ENCODE results near the gene SLC6A6. TPM values are rescaled to one million over a fixed set of nuclear protein-coding genes. Genes with fewer than 3 reads are reported as not detected.

The SLC6A6 gene
- total and polyA plus RNA-seq, 2 experiments from 2014 or later, result 27.5 to 150 TPM

GRCh38 chr3:14496351-14496750 is 93.9 kb downstream of the SLC6A6 start:
- Mint-ChIP-seq H3K27ac (no peak overlapping the region), H3K36me3 (ENCODE audit: low read depth) (no peaks in the 10 kb centered on the region), H3K4me3 (no peak overlapping the region), H3K4me1 (peaks cover 2% of the 10 kb centered on the region; the same call in 2 of the 3 replicates), H3K27me3 (ENCODE audit: insufficient read depth, low read depth, poor library complexity) (peaks cover 13% of the 10 kb centered on the region), H3K9me3 (no peaks in the 10 kb centered on the region)
- Histone ChIP-seq H3K9me2 (ENCODE audit: insufficient read depth) (no peaks in the 10 kb centered on the region), H3K27ac (ENCODE audit: low read depth) (no peak overlapping the region), H3K4me1 (ENCODE audit: insufficient read depth) (no peaks in the 10 kb centered on the region), H4K20me1 (replicated peaks; ENCODE audit: insufficient read depth) (no peaks in the 10 kb centered on the region), H3K4me3 (no peak overlapping the region), H3K27me3 (ENCODE audit: insufficient read depth) (no peaks in the 10 kb centered on the region), H3K79me2 (replicated peaks; ENCODE audit: insufficient read depth) (no peaks in the 10 kb centered on the region), H2AFZ (no peak overlapping the region), H3K36me3 (ENCODE audit: insufficient read depth) (no peaks in the 10 kb centered on the region), H3K4me2 (no peak overlapping the region), H3F3A (replicated peaks; ENCODE audit: low read depth) (no peaks in the 10 kb centered on the region)
- ATAC-seq, result no peak
- no peak for TF ChIP-seq ZNF114 (CRISPR knock-in tag; IDR thresholded peaks at IDR 0.05)
- no peak for TF ChIP-seq EZH2 (IDR thresholded peaks at IDR 0.05; ENCODE audit: low read depth, unreplicated experiment)
- TF ChIP-seq POLR2AphosphoS5 (IDR thresholded peaks at IDR 0.05; ENCODE audit: low read depth), result no peak
- TF ChIP-seq, protein P1, sequence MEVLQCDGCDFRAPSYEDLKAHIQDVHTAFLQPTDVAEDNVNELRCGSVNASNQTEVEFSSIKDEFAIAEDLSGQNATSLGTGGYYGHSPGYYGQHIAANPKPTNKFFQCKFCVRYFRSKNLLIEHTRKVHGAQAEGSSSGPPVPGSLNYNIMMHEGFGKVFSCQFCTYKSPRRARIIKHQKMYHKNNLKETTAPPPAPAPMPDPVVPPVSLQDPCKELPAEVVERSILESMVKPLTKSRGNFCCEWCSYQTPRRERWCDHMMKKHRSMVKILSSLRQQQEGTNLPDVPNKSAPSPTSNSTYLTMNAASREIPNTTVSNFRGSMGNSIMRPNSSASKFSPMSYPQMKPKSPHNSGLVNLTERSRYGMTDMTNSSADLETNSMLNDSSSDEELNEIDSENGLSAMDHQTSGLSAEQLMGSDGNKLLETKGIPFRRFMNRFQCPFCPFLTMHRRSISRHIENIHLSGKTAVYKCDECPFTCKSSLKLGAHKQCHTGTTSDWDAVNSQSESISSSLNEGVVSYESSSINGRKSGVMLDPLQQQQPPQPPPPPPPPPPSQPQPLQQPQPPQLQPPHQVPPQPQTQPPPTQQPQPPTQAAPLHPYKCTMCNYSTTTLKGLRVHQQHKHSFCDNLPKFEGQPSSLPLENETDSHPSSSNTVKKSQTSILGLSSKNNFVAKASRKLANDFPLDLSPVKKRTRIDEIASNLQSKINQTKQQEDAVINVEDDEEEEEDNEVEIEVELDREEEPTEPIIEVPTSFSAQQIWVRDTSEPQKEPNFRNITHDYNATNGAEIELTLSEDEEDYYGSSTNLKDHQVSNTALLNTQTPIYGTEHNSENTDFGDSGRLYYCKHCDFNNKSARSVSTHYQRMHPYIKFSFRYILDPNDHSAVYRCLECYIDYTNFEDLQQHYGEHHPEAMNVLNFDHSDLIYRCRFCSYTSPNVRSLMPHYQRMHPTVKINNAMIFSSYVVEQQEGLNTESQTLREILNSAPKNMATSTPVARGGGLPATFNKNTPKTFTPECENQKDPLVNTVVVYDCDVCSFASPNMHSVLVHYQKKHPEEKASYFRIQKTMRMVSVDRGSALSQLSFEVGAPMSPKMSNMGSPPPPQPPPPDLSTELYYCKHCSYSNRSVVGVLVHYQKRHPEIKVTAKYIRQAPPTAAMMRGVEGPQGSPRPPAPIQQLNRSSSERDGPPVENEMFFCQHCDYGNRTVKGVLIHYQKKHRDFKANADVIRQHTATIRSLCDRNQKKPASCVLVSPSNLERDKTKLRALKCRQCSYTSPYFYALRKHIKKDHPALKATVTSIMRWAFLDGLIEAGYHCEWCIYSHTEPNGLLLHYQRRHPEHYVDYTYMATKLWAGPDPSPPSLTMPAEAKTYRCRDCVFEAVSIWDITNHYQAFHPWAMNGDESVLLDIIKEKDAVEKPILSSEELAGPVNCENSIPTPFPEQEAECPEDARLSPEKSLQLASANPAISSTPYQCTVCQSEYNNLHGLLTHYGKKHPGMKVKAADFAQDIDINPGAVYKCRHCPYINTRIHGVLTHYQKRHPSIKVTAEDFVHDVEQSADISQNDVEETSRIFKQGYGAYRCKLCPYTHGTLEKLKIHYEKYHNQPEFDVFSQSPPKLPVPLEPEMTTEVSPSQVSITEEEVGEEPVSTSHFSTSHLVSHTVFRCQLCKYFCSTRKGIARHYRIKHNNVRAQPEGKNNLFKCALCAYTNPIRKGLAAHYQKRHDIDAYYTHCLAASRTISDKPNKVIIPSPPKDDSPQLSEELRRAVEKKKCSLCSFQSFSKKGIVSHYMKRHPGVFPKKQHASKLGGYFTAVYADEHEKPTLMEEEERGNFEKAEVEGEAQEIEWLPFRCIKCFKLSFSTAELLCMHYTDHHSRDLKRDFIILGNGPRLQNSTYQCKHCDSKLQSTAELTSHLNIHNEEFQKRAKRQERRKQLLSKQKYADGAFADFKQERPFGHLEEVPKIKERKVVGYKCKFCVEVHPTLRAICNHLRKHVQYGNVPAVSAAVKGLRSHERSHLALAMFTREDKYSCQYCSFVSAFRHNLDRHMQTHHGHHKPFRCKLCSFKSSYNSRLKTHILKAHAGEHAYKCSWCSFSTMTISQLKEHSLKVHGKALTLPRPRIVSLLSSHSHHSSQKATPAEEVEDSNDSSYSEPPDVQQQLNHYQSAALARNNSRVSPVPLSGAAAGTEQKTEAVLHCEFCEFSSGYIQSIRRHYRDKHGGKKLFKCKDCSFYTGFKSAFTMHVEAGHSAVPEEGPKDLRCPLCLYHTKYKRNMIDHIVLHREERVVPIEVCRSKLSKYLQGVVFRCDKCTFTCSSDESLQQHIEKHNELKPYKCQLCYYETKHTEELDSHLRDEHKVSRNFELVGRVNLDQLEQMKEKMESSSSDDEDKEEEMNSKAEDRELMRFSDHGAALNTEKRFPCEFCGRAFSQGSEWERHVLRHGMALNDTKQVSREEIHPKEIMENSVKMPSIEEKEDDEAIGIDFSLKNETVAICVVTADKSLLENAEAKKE (CRISPR knock-in tag; IDR thresholded peaks at IDR 0.05), result no peak
- TF ChIP-seq STAT1 (IDR thresholded peaks at IDR 0.05; ENCODE audit: unreplicated experiment), result no peak
- no peak for TF ChIP-seq ZNF331 (CRISPR knock-in tag; IDR thresholded peaks at IDR 0.05; ENCODE audit: low read depth)
- TF ChIP-seq, protein P2, sequence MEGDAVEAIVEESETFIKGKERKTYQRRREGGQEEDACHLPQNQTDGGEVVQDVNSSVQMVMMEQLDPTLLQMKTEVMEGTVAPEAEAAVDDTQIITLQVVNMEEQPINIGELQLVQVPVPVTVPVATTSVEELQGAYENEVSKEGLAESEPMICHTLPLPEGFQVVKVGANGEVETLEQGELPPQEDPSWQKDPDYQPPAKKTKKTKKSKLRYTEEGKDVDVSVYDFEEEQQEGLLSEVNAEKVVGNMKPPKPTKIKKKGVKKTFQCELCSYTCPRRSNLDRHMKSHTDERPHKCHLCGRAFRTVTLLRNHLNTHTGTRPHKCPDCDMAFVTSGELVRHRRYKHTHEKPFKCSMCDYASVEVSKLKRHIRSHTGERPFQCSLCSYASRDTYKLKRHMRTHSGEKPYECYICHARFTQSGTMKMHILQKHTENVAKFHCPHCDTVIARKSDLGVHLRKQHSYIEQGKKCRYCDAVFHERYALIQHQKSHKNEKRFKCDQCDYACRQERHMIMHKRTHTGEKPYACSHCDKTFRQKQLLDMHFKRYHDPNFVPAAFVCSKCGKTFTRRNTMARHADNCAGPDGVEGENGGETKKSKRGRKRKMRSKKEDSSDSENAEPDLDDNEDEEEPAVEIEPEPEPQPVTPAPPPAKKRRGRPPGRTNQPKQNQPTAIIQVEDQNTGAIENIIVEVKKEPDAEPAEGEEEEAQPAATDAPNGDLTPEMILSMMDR (conservative IDR thresholded peaks at IDR 0.05; ENCODE audit: low read depth in 2 of 2), result no peak
- TF ChIP-seq, protein P3, sequence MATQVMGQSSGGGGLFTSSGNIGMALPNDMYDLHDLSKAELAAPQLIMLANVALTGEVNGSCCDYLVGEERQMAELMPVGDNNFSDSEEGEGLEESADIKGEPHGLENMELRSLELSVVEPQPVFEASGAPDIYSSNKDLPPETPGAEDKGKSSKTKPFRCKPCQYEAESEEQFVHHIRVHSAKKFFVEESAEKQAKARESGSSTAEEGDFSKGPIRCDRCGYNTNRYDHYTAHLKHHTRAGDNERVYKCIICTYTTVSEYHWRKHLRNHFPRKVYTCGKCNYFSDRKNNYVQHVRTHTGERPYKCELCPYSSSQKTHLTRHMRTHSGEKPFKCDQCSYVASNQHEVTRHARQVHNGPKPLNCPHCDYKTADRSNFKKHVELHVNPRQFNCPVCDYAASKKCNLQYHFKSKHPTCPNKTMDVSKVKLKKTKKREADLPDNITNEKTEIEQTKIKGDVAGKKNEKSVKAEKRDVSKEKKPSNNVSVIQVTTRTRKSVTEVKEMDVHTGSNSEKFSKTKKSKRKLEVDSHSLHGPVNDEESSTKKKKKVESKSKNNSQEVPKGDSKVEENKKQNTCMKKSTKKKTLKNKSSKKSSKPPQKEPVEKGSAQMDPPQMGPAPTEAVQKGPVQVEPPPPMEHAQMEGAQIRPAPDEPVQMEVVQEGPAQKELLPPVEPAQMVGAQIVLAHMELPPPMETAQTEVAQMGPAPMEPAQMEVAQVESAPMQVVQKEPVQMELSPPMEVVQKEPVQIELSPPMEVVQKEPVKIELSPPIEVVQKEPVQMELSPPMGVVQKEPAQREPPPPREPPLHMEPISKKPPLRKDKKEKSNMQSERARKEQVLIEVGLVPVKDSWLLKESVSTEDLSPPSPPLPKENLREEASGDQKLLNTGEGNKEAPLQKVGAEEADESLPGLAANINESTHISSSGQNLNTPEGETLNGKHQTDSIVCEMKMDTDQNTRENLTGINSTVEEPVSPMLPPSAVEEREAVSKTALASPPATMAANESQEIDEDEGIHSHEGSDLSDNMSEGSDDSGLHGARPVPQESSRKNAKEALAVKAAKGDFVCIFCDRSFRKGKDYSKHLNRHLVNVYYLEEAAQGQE (IDR thresholded peaks at IDR 0.05; ENCODE audit: unreplicated experiment), result no peak
- no peak for TF ChIP-seq CREB1 (CRISPR knock-in tag; IDR thresholded peaks at IDR 0.05; ENCODE audit: low read depth)
- TF ChIP-seq JUNB (IDR thresholded peaks at IDR 0.05; ENCODE audit: unreplicated experiment), result no peak
- TF ChIP-seq NANOG (IDR thresholded peaks at IDR 0.05; ENCODE audit: borderline replicate concordance), result no peak
- TF ChIP-seq EZH2phosphoT487 (IDR thresholded peaks at IDR 0.05; ENCODE audit: unreplicated experiment), result no peak
- TF ChIP-seq, protein P4, sequence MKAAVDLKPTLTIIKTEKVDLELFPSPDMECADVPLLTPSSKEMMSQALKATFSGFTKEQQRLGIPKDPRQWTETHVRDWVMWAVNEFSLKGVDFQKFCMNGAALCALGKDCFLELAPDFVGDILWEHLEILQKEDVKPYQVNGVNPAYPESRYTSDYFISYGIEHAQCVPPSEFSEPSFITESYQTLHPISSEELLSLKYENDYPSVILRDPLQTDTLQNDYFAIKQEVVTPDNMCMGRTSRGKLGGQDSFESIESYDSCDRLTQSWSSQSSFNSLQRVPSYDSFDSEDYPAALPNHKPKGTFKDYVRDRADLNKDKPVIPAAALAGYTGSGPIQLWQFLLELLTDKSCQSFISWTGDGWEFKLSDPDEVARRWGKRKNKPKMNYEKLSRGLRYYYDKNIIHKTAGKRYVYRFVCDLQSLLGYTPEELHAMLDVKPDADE (IDR thresholded peaks at IDR 0.05), result no peak
- DNase-seq (ENCODE audit: low spot score), result no peak

Measured in GM23338 (cell line).